Type B pancreatic cell (in vitro differentiated cells): ENCODE data around the gene ADRM1. TPM values are rescaled to one million over a fixed set of nuclear protein-coding genes. Genes with fewer than 3 reads are reported as not detected.

Experiments used
- DNase-seq: peaks from one replicate; pipeline ENCODE4 v3.0.0; 2021; ENCODE audit warnings: mixed read lengths; ENCODE audit not compliant: unreplicated experiment; ENCODE audit errors: extremely low spot score
- H3K27ac Mint-ChIP-seq: 2 replicates; pipeline ENCODE4 v1.8.0; 2021; ENCODE audit warnings: mild to moderate bottlenecking, mixed read lengths
- H3K27me3 Mint-ChIP-seq: 2 replicates; pipeline ENCODE4 v1.8.0; 2021; ENCODE audit warnings: mixed read lengths
- H3K36me3 Mint-ChIP-seq: 2 replicates; pipeline ENCODE4 v1.8.0; 2021; ENCODE audit warnings: mixed read lengths
- H3K4me1 Mint-ChIP-seq: one replicate; pipeline ENCODE4 v1.8.0; 2021; ENCODE audit warnings: mixed read lengths; ENCODE audit not compliant: unreplicated experiment
- H3K4me3 Mint-ChIP-seq: 2 replicates; pipeline ENCODE4 v1.8.0; 2021; ENCODE audit warnings: mild to moderate bottlenecking, mixed read lengths
- H3K9me3 Mint-ChIP-seq: 2 replicates; pipeline ENCODE4 v1.8.0; 2021; ENCODE audit warnings: mixed read lengths
- CTCF ChIP-seq: fragments of 200-600 bp; sonication (generic); conservative IDR thresholded peaks from 2 replicates; pipeline ENCODE4 v1.5.0; 2021; ENCODE audit warnings: antibody characterized with exemption, mild to moderate bottlenecking
- total RNA-seq: library from RNA; stranded (reverse); gene quantifications from 2 replicates; pipeline ENCODE4 v1.2.1, GENCODE V29; 2021; ENCODE audit warnings: low replicate concordance

Gene ADRM1
- total RNA-seq, 1 donor from 2014 or later = 67.2 TPM

- Mint-ChIP-seq H3K27me3 (no peaks in the 10 kb centered on the region), H3K4me3 (peak overlapping the region; percentile 96), H3K4me1 (no peaks in the 10 kb centered on the region), H3K9me3 (no peaks in the 10 kb centered on the region), H3K36me3 (peaks cover 3% of the 10 kb centered on the region), H3K27ac (peak overlapping the region; percentile 99)
- TF ChIP-seq CTCF = no peak
- DNase-seq = no peak
These were observed 204 bp downstream of the ADRM1 start for GRCh38 chr20:62303062-62303339.

GRCh38 chr20:62303340-62304226 is 786 bp downstream of the ADRM1 start:
- Mint-ChIP-seq H3K9me3 (no peaks in the 10 kb centered on the region), H3K4me1 (no peaks in the 10 kb centered on the region), H3K4me3 (peak overlapping the region; percentile 96)

GRCh38 chr20:62304331-62305148 is 1.7 kb downstream of the ADRM1 start:
- H3K4me3 Mint-ChIP-seq = peak overlapping the region; percentile 96
- H3K27me3 Mint-ChIP-seq = no peaks in the 10 kb centered on the region
- peak overlapping the region; percentile 98 for H3K27ac Mint-ChIP-seq
- no peak for DNase-seq
- H3K36me3 Mint-ChIP-seq = peaks cover 3% of the 10 kb centered on the region
- H3K4me1 Mint-ChIP-seq = no peaks in the 10 kb centered on the region
- no peak for TF ChIP-seq CTCF
- no peaks in the 10 kb centered on the region for H3K9me3 Mint-ChIP-seq

More at GRCh38 chr20:62303340-62304226, 786 bp downstream of the ADRM1 start:
- peaks cover 3% of the 10 kb centered on the region for H3K36me3 Mint-ChIP-seq
- no peak for DNase-seq
- no peaks in the 10 kb centered on the region for H3K27me3 Mint-ChIP-seq
- TF ChIP-seq CTCF = no peak
- peak overlapping the region; percentile 98 for H3K27ac Mint-ChIP-seq

- peaks cover 3% of the 10 kb centered on the region for H3K36me3 Mint-ChIP-seq
- H3K4me1 Mint-ChIP-seq = no peaks in the 10 kb centered on the region
- no peak for TF ChIP-seq CTCF
- DNase-seq = no peak
- H3K27ac Mint-ChIP-seq = peak overlapping the region; percentile 98
- no peaks in the 10 kb centered on the region for H3K9me3 Mint-ChIP-seq
- H3K4me3 Mint-ChIP-seq = peak overlapping the region; percentile 78
- no peaks in the 10 kb centered on the region for H3K27me3 Mint-ChIP-seq
These were observed 2.5 kb downstream of the ADRM1 start for GRCh38 chr20:62305149-62305764.

GRCh38 chr20:62305765-62306413 is 3.1 kb downstream of the ADRM1 start:
- H3K27ac Mint-ChIP-seq = peak overlapping the region; percentile 82
- peaks cover 3% of the 10 kb centered on the region for H3K36me3 Mint-ChIP-seq
- no peaks in the 10 kb centered on the region for H3K27me3 Mint-ChIP-seq
- no peak for TF ChIP-seq CTCF
- H3K4me1 Mint-ChIP-seq = no peaks in the 10 kb centered on the region
- no peak for DNase-seq
- no peaks in the 10 kb centered on the region for H3K9me3 Mint-ChIP-seq
- H3K4me3 Mint-ChIP-seq = peak overlapping the region; percentile 78
